Measurements from ENCODE around the gene HOPX. TPM values are rescaled to one million over a fixed set of nuclear protein-coding genes. Genes with fewer than 3 reads are reported as not detected.
A peak's percentile ranks its signal among the peaks of the same experiment; 100 is the strongest.
"Not testable (repeated sequence)": the region's sequence is repeated elsewhere in the genome, so short reads cannot be mapped to it uniquely, and the experiment has no call there.

The HOPX gene
- total RNA-seq, 1 experiment from 2014 or later = 0.26 TPM

GRCh38 chr4:56606385-56606784 lies 74.7 kb downstream of the HOPX start:
- H3K4me1 Mint-ChIP-seq = peaks cover 32% of the 10 kb centered on the region
- H3K27me3 Mint-ChIP-seq (ENCODE audit: low read depth) = peaks cover 100% of the 10 kb centered on the region
- H3K36me3 Mint-ChIP-seq = no peaks in the 10 kb centered on the region
- ChIA-PET CTCF (interaction anchor here (1.4 to 1.6 kb wide), 2 partner anchors 61 to 194 kb away, joined by 3 to 5 read pairs; no protein-coding TSS in a partner anchor), POLR2A (no interaction called here)
- ATAC-seq (no peak), DNase-seq (ENCODE audit: low spot score) (no peak)
- no peak overlapping the region for H3K27ac Mint-ChIP-seq
- peak overlapping the region; percentile 64 for H3K4me3 Mint-ChIP-seq
- TF ChIP-seq HMGA2 (CRISPR knock-in tag; IDR thresholded peaks at IDR 0.05) (no peak), PREB (CRISPR knock-in tag; IDR thresholded peaks at IDR 0.05; ENCODE audit: borderline replicate concordance) (no peak), GRHL2 (CRISPR knock-in tag; IDR thresholded peaks at IDR 0.05; ENCODE audit: insufficient replicate concordance, severe bottlenecking) (no peak), ZNF396 (CRISPR knock-in tag; IDR thresholded peaks at IDR 0.05; ENCODE audit: borderline replicate concordance) (no peak), HMGXB4 (CRISPR knock-in tag; IDR thresholded peaks at IDR 0.05) (no peak), NR2C2 (CRISPR knock-in tag; IDR thresholded peaks at IDR 0.05) (no peak)
- H3K9me3 Mint-ChIP-seq = no peaks in the 10 kb centered on the region

GRCh38 chr4:56605464-56605863 lies 75.6 kb downstream of the HOPX start:
- H3K9me3 Mint-ChIP-seq, H3K36me3 Mint-ChIP-seq, POLR2A ChIA-PET: not testable (repeated sequence)
- H3K27ac Mint-ChIP-seq = 0 out of 2 replicates have a peak overlapping the region, but pooled peaks have one; percentile 6
- DNase-seq (ENCODE audit: low spot score) = peak; percentile 51
- peak; percentile 95 for ATAC-seq
- TF ChIP-seq FOXK1 (CRISPR knock-in tag; IDR thresholded peaks at IDR 0.05) = 0 out of 2 replicates have a peak, but pooled peaks have one; percentile 41
- TF ChIP-seq PRDM15 (CRISPR knock-in tag; IDR thresholded peaks at IDR 0.05) = peak; percentile 63
- peaks cover 100% of the 10 kb centered on the region for H3K27me3 Mint-ChIP-seq (ENCODE audit: low read depth)
- CTCF ChIA-PET = interaction anchor here (0.6 to 1.6 kb wide), 5 partner anchors 14 to 195 kb away, joined by 3 to 9 read pairs (median 4); no protein-coding TSS in a partner anchor
- peak overlapping the region; percentile 64 for H3K4me3 Mint-ChIP-seq
- H3K4me1 Mint-ChIP-seq = peaks cover 32% of the 10 kb centered on the region

GRCh38 chr4:56603297-56603696 lies 77.8 kb downstream of the HOPX start:
- Mint-ChIP-seq H3K36me3 (peaks cover 2% of the 10 kb centered on the region; the same call in 1 of the 2 replicates), H3K27me3 (ENCODE audit: low read depth) (peaks cover 96% of the 10 kb centered on the region), H3K27ac (no peak overlapping the region), H3K9me3 (peaks cover 10% of the 10 kb centered on the region), H3K4me3 (no peak overlapping the region), H3K4me1 (peaks cover 32% of the 10 kb centered on the region)
- TF ChIP-seq ARID4B (CRISPR knock-in tag; IDR thresholded peaks at IDR 0.05; ENCODE audit: borderline replicate concordance) = no peak
- no peak for TF ChIP-seq NFATC4 (CRISPR knock-in tag; IDR thresholded peaks at IDR 0.05)
- no peak for TF ChIP-seq ATF1 (CRISPR knock-in tag; IDR thresholded peaks at IDR 0.05)
- no peak for TF ChIP-seq ZNF219 (CRISPR knock-in tag; IDR thresholded peaks at IDR 0.05; ENCODE audit: borderline replicate concordance)
- no peak for TF ChIP-seq GRHL2 (CRISPR knock-in tag; IDR thresholded peaks at IDR 0.05; ENCODE audit: insufficient replicate concordance, severe bottlenecking)
- TF ChIP-seq MAX (CRISPR knock-in tag; IDR thresholded peaks at IDR 0.05) = no peak
- TF ChIP-seq ZNF423 (CRISPR knock-in tag; IDR thresholded peaks at IDR 0.05) = no peak
- ATAC-seq = no peak
- DNase-seq (ENCODE audit: low spot score) = no peak
- ChIA-PET CTCF (no interaction called here), POLR2A (no interaction called here)

All from WTC11 (cell line).